A549 treated with AZD9567 at 1 μM for 4 hours (cell line): ENCODE results near the gene NDEL1. TPM values are rescaled to one million over a fixed set of nuclear protein-coding genes. Genes with fewer than 3 reads are reported as not detected.

ENCODE experiments used
- total RNA-seq: library from RNA; stranded (reverse); fragments of 200-300 nt; extraction: Qiagen RNA extraction; gene quantifications from 5 replicates; pipeline ENCODE4 v1.2.3, GENCODE V29; 2022; ENCODE audit not compliant: insufficient read depth

Gene NDEL1
- 65.0 to 76.3 TPM (median 72.7 TPM) in 5 replicates for total RNA-seq

GRCh38 chr17:8435245-8436168 lies at the start of gene NDEL1:
TSS of gene NDEL1 (plus strand) at chr17:8435884. CDS start at chr17:8444272, 8,388 bp downstream.

GRCh38 chr17:8397636-8398035 lies 38.0 kb upstream of the NDEL1 start, which contains the start of gene RNF222:
TSS of gene RNF222 (minus strand) at chr17:8397827. CDS start at chr17:8393461, 4,366 bp downstream.

Other genes with a start within 250 kb of the NDEL1 start
- gene BORCS6, start 245.7 kb upstream of the NDEL1 start, total RNA-seq = 2.0 to 8.6 TPM (median 7.8 TPM) in 5 replicates
- gene AURKB, start 225.3 kb upstream of the NDEL1 start, total RNA-seq = 145 to 169 TPM (median 164 TPM) in 5 replicates
- gene CTC1, start 187.8 kb upstream of the NDEL1 start, total RNA-seq = 15.3 to 21.7 TPM (median 20.0 TPM) in 5 replicates
- 44.2 to 62.1 TPM (median 46.2 TPM) in 5 replicates for gene PFAS, start 186.6 kb upstream of the NDEL1 start, total RNA-seq
- 29.1 to 47.8 TPM (median 43.1 TPM) in 5 replicates for gene RANGRF, start 147.2 kb upstream of the NDEL1 start, total RNA-seq
- gene SLC25A35, start 140.5 kb upstream of the NDEL1 start, total RNA-seq = 4.6 to 7.4 TPM (median 7.2 TPM) in 5 replicates
- gene ARHGEF15, start 125.6 kb upstream of the NDEL1 start, total RNA-seq = not detected in 5 replicates
- not detected in 5 replicates for gene ODF4, start 96.0 kb upstream of the NDEL1 start, total RNA-seq
- 3,690 to 3,989 TPM (median 3,714 TPM) in 5 replicates for gene RPL26, start 52.7 kb upstream of the NDEL1 start, total RNA-seq
- gene RNF222, start 38.1 kb upstream of the NDEL1 start, total RNA-seq = not detected in 5 replicates
- 18.9 to 26.6 TPM (median 20.4 TPM) in 5 replicates for gene MYH10, start 194.8 kb downstream of the NDEL1 start, total RNA-seq